ENCODE measurements around the gene ORC3.
A peak's percentile ranks its signal among the peaks of the same experiment; 100 is the strongest.
"Not testable (repeated sequence)": the region's sequence is repeated elsewhere in the genome, so short reads cannot be mapped to it uniquely, and the experiment has no call there.

Gene ORC3

GRCh38 chr6:87663434-87663833, 73.5 kb downstream of the ORC3 start:
- DNase-seq, result no peak

GRCh38 chr6:87664921-87665485, 75.1 kb downstream of the ORC3 start:
- no peak for DNase-seq

GRCh38 chr6:87667032-87667431, 77.1 kb downstream of the ORC3 start:
- no peak for DNase-seq

GRCh38 chr6:87668013-87668412, 78.1 kb downstream of the ORC3 start:
- DNase-seq, result no peak

- no peak for DNase-seq
These were observed 79.1 kb downstream of the ORC3 start for GRCh38 chr6:87669051-87669450.

GRCh38 chr6:87670707-87671106, 80.8 kb downstream of the ORC3 start:
- DNase-seq, result no peak

GRCh38 chr6:87671555-87672029, 81.7 kb downstream of the ORC3 start:
- DNase-seq, result no peak

GRCh38 chr6:87672641-87673040, 82.7 kb downstream of the ORC3 start:
- no peak for DNase-seq

- DNase-seq, result no peak
These were observed 83.3 kb downstream of the ORC3 start for GRCh38 chr6:87673237-87673636.

- DNase-seq, result no peak
These were observed 84.4 kb downstream of the ORC3 start for GRCh38 chr6:87674290-87674689.

- no peak for DNase-seq
These were observed 85.2 kb downstream of the ORC3 start for GRCh38 chr6:87675004-87675681.

- DNase-seq, result no peak
These were observed 92.4 kb downstream of the ORC3 start for GRCh38 chr6:87682310-87682709.

GRCh38 chr6:87683890-87684289, 94.0 kb downstream of the ORC3 start:
- no peak for DNase-seq

GRCh38 chr6:87684895-87685654, 95.1 kb downstream of the ORC3 start:
- no peak for DNase-seq

- DNase-seq, result not testable (repeated sequence)
These were observed 96.8 kb downstream of the ORC3 start for GRCh38 chr6:87686636-87687205.

- no peak for DNase-seq
These were observed 97.4 kb downstream of the ORC3 start for GRCh38 chr6:87687296-87687695.

- not testable (repeated sequence) for DNase-seq
These were observed 98.0 kb downstream of the ORC3 start for GRCh38 chr6:87687893-87688292.

GRCh38 chr6:87690441-87690840, 100.5 kb downstream of the ORC3 start:
- DNase-seq, result no peak

GRCh38 chr6:87692086-87692485, 102.2 kb downstream of the ORC3 start:
- DNase-seq, result no peak

- DNase-seq, result not testable (repeated sequence)
These were observed 106.9 kb downstream of the ORC3 start for GRCh38 chr6:87696817-87697216.

- DNase-seq, result peak; percentile 43
These were observed 107.9 kb downstream of the ORC3 start for GRCh38 chr6:87697581-87698546.

- DNase-seq, result no peak
These were observed 108.6 kb downstream of the ORC3 start for GRCh38 chr6:87698547-87699006.
